DMS153 treated with DMSO at 0.1 percent for 48 hours (cell line): ENCODE data around the gene SCAMP3.
A peak's percentile ranks its signal among the peaks of the same experiment; 100 is the strongest.

Experiments
- DNase-seq: peaks from one replicate; lab custom pipeline; 2025; ENCODE audit not compliant: unreplicated experiment; lab: John Stamatoyannopoulos, UW

Gene SCAMP3

GRCh38 chr1:155285631-155286044, 23.5 kb upstream of the SCAMP3 start:
- DNase-seq = no peak

GRCh38 chr1:155285063-155285462, 22.9 kb upstream of the SCAMP3 start:
- no peak for DNase-seq

GRCh38 chr1:155284476-155284875, 22.3 kb upstream of the SCAMP3 start:
- DNase-seq = no peak

GRCh38 chr1:155282488-155283091, 20.4 kb upstream of the SCAMP3 start:
- no peak for DNase-seq

GRCh38 chr1:155279268-155279667, 17.1 kb upstream of the SCAMP3 start:
- DNase-seq = no peak

- DNase-seq = no peak
Observed at GRCh38 chr1:155278689-155279160, 16.6 kb upstream of the SCAMP3 start.

GRCh38 chr1:155277902-155278688, 15.9 kb upstream of the SCAMP3 start:
- DNase-seq = peak; percentile 79

GRCh38 chr1:155277070-155277901, 15.1 kb upstream of the SCAMP3 start, which contains the start of gene HCN3:
Gene HCN3, plus strand, starts transcription at chr1:155277463. Its CDS starts 128 bp downstream, at chr1:155277591.
- peak; percentile 99 for DNase-seq

GRCh38 chr1:155273343-155274245, 11.4 kb upstream of the SCAMP3 start, which contains the start of gene CLK2:
Gene CLK2, minus strand, starts transcription at chr1:155273504. Its CDS starts 2,527 bp downstream, at chr1:155270977.
- DNase-seq = peak; percentile 99

- DNase-seq = peak; percentile 67
Observed at GRCh38 chr1:155272466-155273342, 10.5 kb upstream of the SCAMP3 start.

GRCh38 chr1:155269381-155269780, 7.2 kb upstream of the SCAMP3 start:
- no peak for DNase-seq

GRCh38 chr1:155268630-155269029, 6.5 kb upstream of the SCAMP3 start:
- DNase-seq = no peak

- DNase-seq = no peak
Observed at GRCh38 chr1:155267373-155267772, 5.2 kb upstream of the SCAMP3 start.

- no peak for DNase-seq
Observed at GRCh38 chr1:155266553-155266952, 4.4 kb upstream of the SCAMP3 start.

- DNase-seq = no peak
Observed at GRCh38 chr1:155263067-155263466, 907 bp upstream of the SCAMP3 start.

- no peak for DNase-seq
Observed at GRCh38 chr1:155261493-155261851, 688 bp downstream of the SCAMP3 start.

GRCh38 chr1:155260276-155260675, 1.9 kb downstream of the SCAMP3 start:
- DNase-seq = no peak

GRCh38 chr1:155256058-155256852, 5.9 kb downstream of the SCAMP3 start:
- DNase-seq = no peak
